Activated T-helper 1 cell treated with anti-CD3 and anti-CD28 coated beads, Interleukin-12 subunit alpha, Interleukin-12 subunit beta, Interleukin-2, Interleukin-4 antibody, amounts not matched to agents 30 ng/mL and 10 ng/mL and 1 ng/mL, durations not matched to agents 14 hours and 24 hours and 36 hours (primary cell): ENCODE results near the gene DUOX1. TPM values are rescaled to one million over a fixed set of nuclear protein-coding genes. Genes with fewer than 3 reads are reported as not detected.

Experiments used
- DNase-seq: peaks from one replicate; pipeline ENCODE4 v3.0.0; 2021; ENCODE audit warnings: low spot score
- H3K27ac Mint-ChIP-seq: one replicate; pipeline ENCODE4 v1.8.0; 2021; ENCODE audit warnings: mild to moderate bottlenecking, mixed read lengths
- H3K27me3 Mint-ChIP-seq: one replicate; pipeline ENCODE4 v1.8.0; 2022; ENCODE audit warnings: mild to moderate bottlenecking, moderate library complexity, mixed read lengths; ENCODE audit not compliant: insufficient read depth
- H3K36me3 Mint-ChIP-seq: one replicate; pipeline ENCODE4 v1.8.0; 2021; ENCODE audit warnings: low read depth, mixed read lengths
- H3K4me1 Mint-ChIP-seq: one replicate; pipeline ENCODE4 v1.8.0; 2021; ENCODE audit warnings: low read depth, mixed read lengths
- H3K4me3 Mint-ChIP-seq: one replicate; pipeline ENCODE4 v1.8.0; 2021; ENCODE audit warnings: mild to moderate bottlenecking, moderate library complexity, mixed read lengths
- H3K9me3 Mint-ChIP-seq: one replicate; pipeline ENCODE4 v1.8.0; 2021; ENCODE audit warnings: mixed read lengths
- intact Hi-C: fragments of 100-400 bp; cut with micrococcal nuclease; formaldehyde crosslinking; loops from one replicate; pipeline ENCODE4 v1.15.1; 2024
- total RNA-seq: library from RNA; stranded (reverse); gene quantifications from 2 replicates; pipeline ENCODE4 v1.2.3, GENCODE V29; 2022

DUOX1 gene
- total RNA-seq, 1 donor from 2014 or later: 0.13 TPM

DNA sequence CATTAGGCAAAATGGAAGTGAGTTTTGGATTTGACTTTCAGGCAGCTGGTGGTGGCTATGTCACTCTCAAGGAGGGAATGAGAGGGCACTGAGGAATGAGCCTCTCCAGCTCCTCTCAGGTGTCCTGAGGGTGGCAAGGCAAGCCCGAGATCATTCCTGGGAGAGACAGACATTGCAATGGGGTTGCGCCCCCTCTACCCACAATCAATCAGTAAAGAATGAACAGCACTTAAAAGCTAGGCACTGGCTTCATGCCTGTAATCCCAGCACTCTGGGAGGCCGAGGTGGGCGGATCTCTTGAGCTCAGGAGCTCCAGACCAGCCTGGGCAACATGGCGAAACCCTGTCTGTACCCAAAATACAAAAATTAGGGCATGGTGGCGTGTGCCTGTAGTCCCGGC is 72.1 kb downstream of the DUOX1 start:
- intact Hi-C loops: loop anchor here (1.0 to 2.0 kb wide), 3 partner anchors 76 to 435 kb away; no protein-coding TSS in a partner anchor
- H3K4me3 Mint-ChIP-seq: no peak overlapping the region
- no peaks in the 10 kb centered on the region for H3K36me3 Mint-ChIP-seq
- H3K9me3 Mint-ChIP-seq: no peaks in the 10 kb centered on the region
- DNase-seq: no peak
- no peak overlapping the region for H3K27ac Mint-ChIP-seq
- H3K27me3 Mint-ChIP-seq: peaks cover 14% of the 10 kb centered on the region
- peaks cover 23% of the 10 kb centered on the region for H3K4me1 Mint-ChIP-seq

DNA sequence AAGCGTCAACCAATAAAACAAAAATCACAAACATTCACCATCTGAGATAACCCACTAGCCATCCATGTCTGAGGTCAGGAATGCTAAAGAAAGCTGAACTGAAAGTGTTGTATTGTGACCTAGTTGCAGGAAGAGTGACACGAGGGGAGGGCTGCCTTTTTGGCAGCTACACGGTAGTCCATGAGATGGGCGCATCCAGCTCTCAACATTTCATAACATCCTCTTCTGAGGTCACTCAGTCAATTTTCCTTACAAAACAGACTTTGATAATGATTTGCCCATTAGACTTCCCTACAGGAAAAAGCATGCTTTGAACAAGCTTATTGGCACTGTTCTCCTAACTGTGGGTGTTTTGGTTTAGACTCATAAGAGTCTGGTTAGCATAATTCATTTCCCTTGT is 73.4 kb downstream of the DUOX1 start:
- intact Hi-C loops: no loop called here
- no peak for DNase-seq

DNA sequence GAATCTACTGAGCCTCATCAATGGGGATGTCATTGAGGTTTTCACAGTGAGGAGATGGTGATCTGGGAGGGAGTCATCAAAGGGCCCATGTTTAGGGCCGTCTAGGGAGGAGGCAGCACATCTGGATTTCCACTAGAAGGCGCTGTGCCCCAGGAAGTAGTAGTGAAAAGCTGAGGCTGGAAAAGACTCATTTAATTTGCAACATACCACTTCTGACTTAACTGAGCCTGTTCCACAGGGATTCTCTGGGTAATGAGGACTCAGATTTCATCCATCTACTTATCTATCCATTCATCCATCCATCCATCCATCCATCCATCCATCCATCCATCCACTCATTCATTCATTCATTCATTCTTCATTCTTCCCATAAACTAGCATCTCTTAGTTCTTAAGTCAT is 75.4 kb downstream of the DUOX1 start:
- Mint-ChIP-seq H3K27me3 (peaks cover 18% of the 10 kb centered on the region), H3K4me1 (peaks cover 9% of the 10 kb centered on the region), H3K9me3 (no peaks in the 10 kb centered on the region), H3K36me3 (no peaks in the 10 kb centered on the region), H3K4me3 (no peak overlapping the region), H3K27ac (peak overlapping the region; percentile 53)
- intact Hi-C loops: loop anchor here (1.0 kb wide), 3 partner anchors 74 to 409 kb away; no protein-coding TSS in a partner anchor
- DNase-seq: peak; percentile 50

More for the DNA sequence above, 73.4 kb downstream of the DUOX1 start:
- no peaks in the 10 kb centered on the region for H3K36me3 Mint-ChIP-seq
- H3K4me3 Mint-ChIP-seq: no peak overlapping the region
- H3K4me1 Mint-ChIP-seq: peaks cover 12% of the 10 kb centered on the region
- H3K27me3 Mint-ChIP-seq: peaks cover 20% of the 10 kb centered on the region
- no peaks in the 10 kb centered on the region for H3K9me3 Mint-ChIP-seq
- H3K27ac Mint-ChIP-seq: no peak overlapping the region

DNA sequence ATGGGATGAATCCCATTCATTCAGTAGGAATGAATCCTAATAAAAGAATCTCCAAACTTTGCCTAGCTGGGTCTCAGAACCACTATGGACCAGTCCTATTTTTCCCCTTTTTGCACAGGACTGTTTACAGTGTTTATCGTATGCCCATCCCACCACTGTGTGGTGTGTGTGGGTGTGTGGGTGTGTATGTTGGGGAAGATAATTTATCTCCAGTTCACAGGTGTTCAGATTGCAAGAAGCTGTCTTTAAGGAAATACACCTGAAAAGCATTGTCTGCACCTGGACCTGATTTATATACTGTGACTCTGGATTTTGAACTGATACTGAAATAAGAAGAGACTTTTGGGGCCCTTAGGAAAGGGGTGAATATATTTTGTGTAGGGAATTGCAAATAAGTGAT is 82.7 kb downstream of the DUOX1 start:
- Mint-ChIP-seq H3K27me3 (peaks cover 7% of the 10 kb centered on the region), H3K27ac (no peak overlapping the region), H3K36me3 (no peaks in the 10 kb centered on the region), H3K4me1 (no peaks in the 10 kb centered on the region), H3K9me3 (no peaks in the 10 kb centered on the region), H3K4me3 (no peak overlapping the region)
- DNase-seq: no peak
- intact Hi-C loops: no loop called here

Other genes starting within 250 kb of the DUOX1 start
- not detected in 2 replicates for gene TERB2, start 173.3 kb upstream of the DUOX1 start, total RNA-seq
- 19.9 and 21.5 TPM in 2 replicates for gene SORD, start 106.8 kb upstream of the DUOX1 start, total RNA-seq
- gene DUOX2, start 15.8 kb upstream of the DUOX1 start, total RNA-seq: not detected in 2 replicates
- not detected in 2 replicates for gene DUOXA2, start 15.7 kb upstream of the DUOX1 start, total RNA-seq
- 0.37 TPM in 1 of 2 replicates, not detected in the other for gene DUOXA1, start 115 bp upstream of the DUOX1 start, total RNA-seq
- gene SHF, start 58.0 kb downstream of the DUOX1 start, total RNA-seq: 14.5 and 16.3 TPM in 2 replicates
- not detected in 2 replicates for gene SLC28A2, start 122.2 kb downstream of the DUOX1 start, total RNA-seq
- gene GATM, start 248.6 kb downstream of the DUOX1 start, total RNA-seq: 0.86 and 1.0 TPM in 2 replicates